Skin epidermis (tissue), 12 donors: ENCODE measurements around the gene DTX4.

Experiments
- H3K27ac ChIP-seq, 21 experiments: fragments of 200-600 bp; sonication (generic) in 11 of 21; one replicate each; pipeline ENCODE4 v1.5.0; 2020; ENCODE audit warnings: mild to moderate bottlenecking in 3 of 21, inconsistent platforms in 2 of 21, moderate library complexity in 2 of 21
- H3K4me3 ChIP-seq, 7 experiments: fragments of 200-600 bp; sonication (generic) in 2 of 7; one replicate each; pipeline ENCODE4 v1.5.0; 2020; ENCODE audit warnings: inconsistent platforms in 2 of 7, mild to moderate bottlenecking in 2 of 7, moderate library complexity in 1 of 7

Gene DTX4

DNA sequence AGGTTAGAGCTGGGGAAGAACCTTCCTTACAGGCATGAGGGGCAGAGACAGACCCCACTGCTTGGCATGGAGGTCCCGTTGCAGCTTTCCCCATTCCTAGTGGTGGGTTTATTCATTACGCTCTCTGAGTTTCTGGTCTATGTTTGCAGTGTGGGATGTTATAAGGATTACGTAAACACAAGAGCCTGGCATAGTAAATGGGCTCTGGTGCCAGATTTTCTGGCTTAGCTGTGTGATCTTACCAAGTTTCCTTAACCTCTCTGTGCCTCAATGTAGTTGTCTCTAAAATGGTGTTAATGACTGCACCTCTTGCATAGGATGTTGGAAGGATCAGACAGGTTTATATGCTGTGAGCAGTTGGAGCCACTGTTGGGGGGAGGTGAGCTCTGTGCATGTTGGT lies 15.1 kb downstream of the DTX4 start:
- Histone ChIP-seq H3K27ac (peak overlapping the region in 5 of 21 experiments; percentile 5 to 47 (median 40)), H3K4me3 (no peak overlapping the region)

- Histone ChIP-seq H3K27ac (peak overlapping the region in 2 of 21 experiments; percentile 0 to 44), H3K4me3 (no peak overlapping the region)
These were observed 15.7 kb downstream of the DTX4 start for GRCh38 chr11:59187587-59187986.

DNA sequence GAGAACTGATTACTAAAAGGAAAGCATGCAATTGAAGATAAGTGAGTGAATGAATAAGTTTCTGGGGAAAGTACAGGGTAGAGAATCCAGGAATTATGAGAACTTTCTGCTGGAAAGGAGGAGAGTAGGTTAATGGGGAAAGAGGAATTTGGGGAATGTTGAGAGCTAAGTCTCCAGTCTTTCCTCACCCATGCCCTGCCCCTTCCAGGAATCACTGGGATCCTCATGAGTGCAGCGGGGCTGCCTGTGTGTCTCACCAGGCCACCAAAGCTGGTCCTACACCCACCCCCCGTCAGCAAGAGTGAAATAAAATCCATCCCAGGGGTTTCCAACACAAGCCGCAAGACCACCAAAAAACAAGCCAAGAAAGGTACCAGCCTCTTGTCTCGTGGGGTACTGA lies 17.0 kb downstream of the DTX4 start:
- Histone ChIP-seq H3K4me3 (no peak overlapping the region), H3K27ac (peak overlapping the region in 1 of 21 experiments; percentile 9)

DNA sequence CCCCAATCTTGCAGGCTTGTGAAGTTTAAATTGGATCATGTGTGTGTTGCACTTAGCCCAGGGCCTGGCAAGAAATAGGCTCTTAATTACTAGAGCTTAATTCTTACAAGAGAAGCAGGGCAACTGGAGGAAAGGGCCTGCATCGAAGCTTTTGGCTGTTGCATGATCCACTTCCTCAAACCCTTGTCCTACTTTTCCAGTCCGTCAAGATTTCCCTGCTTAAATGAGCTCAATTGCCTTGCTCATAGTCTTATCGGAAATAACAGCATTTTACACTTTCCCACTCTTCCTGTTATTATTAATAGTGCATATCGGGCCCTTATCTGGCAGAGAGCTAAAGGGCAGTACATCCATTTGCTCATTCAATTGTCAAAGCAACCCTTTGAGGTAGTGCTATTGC lies 18.1 kb downstream of the DTX4 start:
- Histone ChIP-seq H3K27ac (peak overlapping the region in 2 of 21 experiments; percentile 9 to 16), H3K4me3 (no peak overlapping the region)

GRCh38 chr11:59191095-59191494 lies 19.2 kb downstream of the DTX4 start:
- Histone ChIP-seq H3K4me3 (no peak overlapping the region), H3K27ac (peak overlapping the region in 1 of 21 experiments; percentile 37)

GRCh38 chr11:59191890-59192289 lies 20.0 kb downstream of the DTX4 start:
- Histone ChIP-seq H3K27ac (no peak overlapping the region), H3K4me3 (no peak overlapping the region)

DNA sequence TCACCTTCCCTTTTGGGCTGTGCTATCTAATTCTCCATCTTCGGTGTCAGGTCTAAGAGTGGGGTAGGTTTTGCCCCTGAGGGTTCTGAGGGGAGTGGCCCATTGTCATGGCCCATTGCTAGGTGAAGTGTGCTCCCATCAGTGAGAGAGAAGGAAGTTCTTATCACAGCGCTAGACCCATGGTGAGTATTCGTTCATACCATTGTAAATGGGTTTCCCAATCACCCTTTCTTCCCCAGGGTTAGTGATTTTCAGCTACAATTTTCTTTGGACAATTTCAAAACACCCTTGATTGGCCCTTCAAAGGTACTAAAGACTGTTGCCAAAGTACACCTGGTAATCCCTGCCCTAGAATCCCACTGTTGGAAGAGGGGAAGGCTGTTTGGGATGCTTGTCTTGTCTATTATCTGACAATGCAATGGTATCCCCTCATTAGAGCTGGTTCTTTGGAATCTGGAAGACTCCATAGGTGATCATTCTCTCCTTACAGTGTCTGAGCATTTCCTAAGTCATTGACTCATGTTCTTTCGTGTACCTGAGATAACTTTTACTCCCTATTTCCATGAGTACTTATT lies 20.6 kb downstream of the DTX4 start:
- Histone ChIP-seq H3K4me3 (no peak overlapping the region), H3K27ac (no peak overlapping the region)

GRCh38 chr11:59193587-59194130 lies 21.7 kb downstream of the DTX4 start:
- H3K27ac ChIP-seq, result no peak overlapping the region
- no peak overlapping the region for H3K4me3 ChIP-seq

GRCh38 chr11:59195586-59195985 lies 23.7 kb downstream of the DTX4 start:
- Histone ChIP-seq H3K27ac (no peak overlapping the region), H3K4me3 (no peak overlapping the region)

DNA sequence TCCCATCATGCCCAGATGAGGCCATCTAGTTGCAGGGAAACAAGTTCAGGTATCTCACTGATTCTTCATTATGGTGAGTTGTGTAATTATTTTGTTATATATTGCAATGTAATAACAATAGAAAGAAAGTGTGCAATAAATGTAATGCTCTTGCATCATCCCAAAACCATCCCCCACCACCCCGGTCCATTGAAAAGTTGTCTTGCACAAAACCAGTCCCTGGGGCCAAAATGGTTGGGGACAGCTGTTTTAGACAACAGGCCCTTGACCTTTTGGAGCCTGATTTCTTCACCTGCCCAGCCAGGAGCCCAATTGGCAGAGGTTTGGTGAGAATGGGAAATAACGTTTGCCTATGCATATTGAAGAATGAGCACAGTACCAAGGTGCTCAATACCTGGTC lies 24.8 kb downstream of the DTX4 start:
- no peak overlapping the region for H3K4me3 ChIP-seq
- H3K27ac ChIP-seq, result no peak overlapping the region

- H3K4me3 ChIP-seq, result no peak overlapping the region
- no peak overlapping the region for H3K27ac ChIP-seq
These were observed 26.1 kb downstream of the DTX4 start for GRCh38 chr11:59197991-59198390.

DNA sequence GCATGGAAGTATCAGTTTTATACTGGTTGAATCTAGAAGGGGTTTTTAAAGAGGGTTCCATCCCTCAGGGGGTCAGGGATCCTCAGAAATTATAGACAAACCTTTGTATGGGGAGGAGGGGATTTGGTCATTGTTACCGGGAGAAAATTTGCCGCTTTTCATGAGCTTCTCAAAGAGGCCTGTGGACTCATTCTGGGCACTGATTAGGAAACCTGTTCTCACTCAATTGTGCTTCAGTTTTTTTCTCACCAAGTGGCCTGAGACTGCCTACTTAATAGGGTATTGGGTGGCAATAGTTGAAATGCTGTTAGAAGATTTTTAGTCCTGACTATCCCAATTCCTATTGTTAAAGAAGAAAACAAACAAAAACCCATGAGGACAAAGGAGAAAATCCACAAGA lies 26.8 kb downstream of the DTX4 start:
- Histone ChIP-seq H3K4me3 (no peak overlapping the region), H3K27ac (no peak overlapping the region)

DNA sequence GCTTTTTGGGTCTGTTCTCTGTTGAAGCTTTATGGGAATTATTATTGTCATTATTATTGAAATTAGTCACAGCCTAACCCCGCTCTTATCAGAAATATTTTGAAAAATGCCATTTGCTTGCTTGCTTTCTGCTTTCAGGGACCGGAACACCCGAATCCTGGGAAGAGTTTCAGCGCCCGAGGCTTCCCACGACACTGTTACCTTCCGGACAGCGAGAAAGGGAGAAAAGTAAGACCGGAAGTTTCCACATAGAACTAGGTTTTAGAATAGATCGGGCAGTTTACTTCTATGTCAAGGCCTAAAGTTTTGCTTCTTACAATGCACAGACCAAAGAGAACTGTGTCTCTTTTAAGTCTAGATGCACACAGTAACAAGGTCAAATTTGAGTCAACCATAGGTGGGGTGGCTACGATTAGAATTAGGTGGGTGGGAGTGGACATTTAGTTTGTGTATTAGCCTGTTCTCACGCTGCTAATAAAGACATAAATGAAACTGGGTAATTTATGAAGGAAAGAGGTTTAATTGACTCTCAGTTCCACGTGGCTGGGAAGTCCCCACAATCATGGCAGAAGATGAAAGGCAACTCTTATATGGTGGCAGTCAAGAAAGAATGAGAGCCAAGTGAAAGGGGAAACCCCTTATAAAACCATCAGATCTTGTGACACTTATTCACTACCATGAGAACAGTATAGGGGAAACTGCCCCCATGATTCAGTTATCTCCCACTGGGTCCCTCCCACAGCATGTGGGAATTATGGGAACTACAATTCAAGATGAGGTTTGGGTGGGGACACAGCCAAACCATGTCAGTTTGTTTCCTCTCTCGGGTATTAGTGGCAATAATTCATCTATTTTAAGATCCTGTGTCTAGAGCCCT lies 27.9 kb downstream of the DTX4 start:
- Histone ChIP-seq H3K27ac (peak overlapping the region in 1 of 21 experiments; percentile 14), H3K4me3 (no peak overlapping the region)

GRCh38 chr11:59200423-59200746 lies 28.5 kb downstream of the DTX4 start:
- Histone ChIP-seq H3K4me3 (no peak overlapping the region), H3K27ac (no peak overlapping the region)

GRCh38 chr11:59201353-59201752 lies 29.4 kb downstream of the DTX4 start:
- H3K4me3 ChIP-seq, result no peak overlapping the region
- H3K27ac ChIP-seq, result no peak overlapping the region

DNA sequence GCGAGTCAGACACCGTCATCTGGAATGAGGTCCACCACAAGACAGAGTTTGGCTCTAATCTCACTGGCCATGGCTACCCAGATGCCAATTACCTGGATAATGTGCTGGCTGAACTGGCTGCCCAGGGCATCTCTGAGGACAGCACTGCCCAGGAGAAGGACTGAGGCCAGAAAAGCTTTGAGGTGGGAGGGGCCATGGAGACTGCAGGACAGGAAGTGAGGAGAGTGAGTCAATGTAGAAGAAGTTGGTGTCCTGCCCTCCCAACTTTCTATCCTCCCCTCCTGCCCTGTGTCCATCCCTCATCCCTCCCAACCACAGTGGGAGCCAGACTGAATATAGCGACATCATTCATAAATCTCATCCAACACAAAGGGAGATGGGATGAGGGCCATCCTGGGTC lies 32.8 kb downstream of the DTX4 start:
- H3K4me3 ChIP-seq, result no peak overlapping the region
- H3K27ac ChIP-seq, result no peak overlapping the region

- H3K27ac ChIP-seq, result no peak overlapping the region
- H3K4me3 ChIP-seq, result no peak overlapping the region
These were observed 33.7 kb downstream of the DTX4 start for GRCh38 chr11:59205648-59206047.

DNA sequence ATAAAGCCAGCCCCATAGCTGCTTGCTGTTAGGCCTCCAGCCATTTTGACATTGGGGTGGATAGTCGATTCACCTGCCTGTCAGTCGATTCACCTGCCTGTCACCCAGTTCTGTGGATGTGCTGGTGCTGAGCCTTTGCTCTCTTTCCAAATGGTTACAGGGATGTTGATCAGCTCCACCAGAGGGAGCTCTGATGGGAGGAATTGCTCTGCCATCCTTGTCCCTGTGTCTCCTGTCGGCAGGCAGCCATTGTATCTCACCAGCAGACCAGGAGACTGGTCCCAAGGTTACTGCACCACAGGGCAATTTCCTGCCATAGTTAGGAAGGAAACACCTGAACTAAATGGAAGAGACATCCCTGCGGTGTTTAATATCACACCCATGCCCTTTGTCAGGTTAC lies 34.7 kb downstream of the DTX4 start:
- Histone ChIP-seq H3K27ac (no peak overlapping the region), H3K4me3 (no peak overlapping the region)

GRCh38 chr11:59207988-59208451 lies 36.1 kb downstream of the DTX4 start:
- peak overlapping the region in 5 of 7 experiments; percentile 2 to 33 (median 24) for H3K4me3 ChIP-seq
- H3K27ac ChIP-seq, result peak overlapping the region in 8 of 21 experiments; percentile 3 to 79 (median 44)

DNA sequence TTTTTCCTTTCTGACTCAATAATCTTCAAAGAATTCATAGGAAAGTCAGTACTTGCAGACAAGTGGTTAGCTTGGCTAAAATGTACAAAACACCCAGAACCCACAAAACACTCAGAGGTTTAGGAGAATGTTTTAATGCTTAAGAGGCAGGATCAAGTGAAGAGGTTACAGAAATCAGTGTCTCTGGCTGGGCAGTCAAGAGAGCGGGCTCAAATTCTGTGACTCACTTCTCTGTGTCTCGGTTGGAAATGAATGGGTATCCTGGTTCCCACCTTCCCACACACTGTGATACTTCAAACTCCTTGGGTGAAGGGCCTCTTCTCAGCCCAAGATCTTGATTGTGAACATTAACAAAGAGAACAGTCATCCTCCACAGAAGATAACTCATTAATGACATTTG lies 37.0 kb downstream of the DTX4 start:
- H3K4me3 ChIP-seq, result peak overlapping the region in 6 of 7 experiments; percentile 7 to 33 (median 20)
- peak overlapping the region in 7 of 21 experiments; percentile 0 to 79 (median 24) for H3K27ac ChIP-seq

DNA sequence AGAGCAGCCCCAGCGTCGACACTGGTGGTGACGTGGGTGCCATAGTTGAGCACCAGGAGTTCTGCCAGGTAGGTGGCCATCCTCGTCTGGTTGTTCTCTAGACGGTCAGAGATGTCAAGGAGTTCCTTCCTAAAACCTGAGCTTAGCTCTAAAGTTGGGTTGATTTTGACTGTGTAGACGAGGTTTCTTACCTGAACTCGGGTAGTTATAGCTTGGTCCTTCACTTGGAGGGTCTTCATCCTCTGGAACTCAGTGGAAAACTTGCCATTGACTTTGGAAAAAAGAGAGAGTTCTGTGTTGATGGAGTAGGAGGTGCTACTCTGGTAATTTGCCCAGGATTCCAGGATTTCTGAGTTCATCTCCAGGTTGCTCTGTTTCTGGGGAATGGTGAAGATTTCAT lies 40.3 kb downstream of the DTX4 start:
- Histone ChIP-seq H3K27ac (peak overlapping the region in 9 of 21 experiments; percentile 3 to 79 (median 62)), H3K4me3 (peak overlapping the region in 5 of 7 experiments; percentile 3 to 33 (median 27))
